T-helper 1 cell (primary cell): Measurements from ENCODE around the gene DESI2.
A peak's percentile ranks its signal among the peaks of the same experiment; 100 is the strongest.
"Not testable (repeated sequence)": the region's sequence is repeated elsewhere in the genome, so short reads cannot be mapped to it uniquely, and the experiment has no call there.

ENCODE experiments used
- DNase-seq, 5 donors: peaks; one replicate each; pipeline ENCODE4 v3.0.0-alpha.2; 2012 to 2020

Gene DESI2

GRCh38 chr1:244709076-244709475, 56.1 kb downstream of the DESI2 start:
- no peak for DNase-seq

- no peak for DNase-seq
These were observed 56.8 kb downstream of the DESI2 start for GRCh38 chr1:244709476-244710368.

DNA sequence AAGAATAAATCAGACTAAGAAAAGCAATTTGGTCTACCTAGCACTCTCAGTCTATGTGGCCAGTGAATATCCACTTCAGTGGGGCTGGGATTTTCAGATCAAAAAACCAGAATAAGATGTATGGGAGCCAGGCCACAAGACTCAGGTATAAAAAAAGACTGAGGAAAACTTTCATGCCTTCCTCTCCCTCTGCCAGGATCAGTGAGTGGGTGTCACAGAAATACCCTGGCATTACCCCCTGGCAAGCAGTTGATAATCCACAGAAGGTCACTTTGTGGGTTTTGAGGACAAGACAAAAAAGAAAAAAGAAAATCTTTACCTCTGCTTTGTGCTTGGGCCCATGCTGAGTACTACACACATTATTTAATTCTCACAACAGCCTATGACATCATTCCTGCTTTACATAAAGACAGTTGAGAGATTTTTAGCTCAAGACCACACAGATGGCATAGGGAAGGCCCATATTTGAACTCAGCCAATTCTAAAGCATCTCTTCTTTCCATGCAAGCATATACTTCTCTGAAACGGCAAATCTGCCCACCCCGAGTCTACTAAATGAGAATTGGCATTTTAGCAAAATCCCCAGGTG, 57.6 kb downstream of the DESI2 start:
- DNase-seq, result no peak

DNA sequence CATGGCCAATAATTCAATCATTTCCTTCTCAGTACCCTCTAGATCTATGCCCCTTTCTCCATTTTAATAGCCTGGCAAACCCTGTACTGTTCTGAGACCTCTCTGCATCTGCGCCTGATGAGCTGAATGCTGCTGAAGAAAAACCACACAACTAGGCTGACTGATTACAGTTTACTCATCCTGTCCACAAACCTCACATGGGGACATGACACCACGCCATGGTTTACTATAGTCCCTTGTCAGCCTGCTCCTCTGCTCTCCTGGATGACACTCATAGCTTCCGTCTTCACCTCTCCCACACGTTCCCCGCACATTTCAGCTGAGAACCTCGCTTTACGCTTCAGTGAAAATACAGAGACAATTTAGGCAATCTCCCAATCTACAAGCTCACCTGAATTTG, 59.7 kb downstream of the DESI2 start:
- DNase-seq, result no peak

- DNase-seq, result no peak
These were observed 60.4 kb downstream of the DESI2 start for GRCh38 chr1:244713332-244713731.

DNA sequence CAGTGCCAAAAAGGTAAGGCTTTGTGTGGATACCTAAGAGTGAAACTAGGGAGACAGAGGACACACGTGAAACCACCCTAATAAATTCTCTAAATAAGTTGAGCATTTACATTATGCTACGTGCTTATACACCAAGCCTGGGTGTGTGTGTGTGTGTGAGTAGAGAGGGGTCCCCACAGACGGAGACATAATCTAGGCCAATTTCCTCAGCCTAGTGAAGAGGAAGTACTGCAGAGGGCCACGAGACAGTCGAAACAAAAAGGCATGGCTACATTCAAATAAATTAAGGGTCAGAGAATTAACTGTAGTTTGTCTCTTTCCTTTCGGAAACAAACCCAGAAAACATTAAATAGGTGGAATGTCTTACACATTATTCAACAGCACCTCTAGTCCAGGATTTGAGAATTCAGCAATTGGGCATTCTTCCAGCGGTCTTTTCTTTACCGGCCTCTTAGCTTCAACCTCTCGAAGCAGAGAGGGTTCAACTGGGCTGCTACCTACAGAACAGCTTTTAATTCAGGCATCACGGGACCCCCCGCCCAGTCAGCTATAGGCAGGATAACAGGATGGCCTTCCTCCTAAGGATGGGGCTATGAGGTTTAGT, 75.0 kb downstream of the DESI2 start:
- DNase-seq, result no peak

DNA sequence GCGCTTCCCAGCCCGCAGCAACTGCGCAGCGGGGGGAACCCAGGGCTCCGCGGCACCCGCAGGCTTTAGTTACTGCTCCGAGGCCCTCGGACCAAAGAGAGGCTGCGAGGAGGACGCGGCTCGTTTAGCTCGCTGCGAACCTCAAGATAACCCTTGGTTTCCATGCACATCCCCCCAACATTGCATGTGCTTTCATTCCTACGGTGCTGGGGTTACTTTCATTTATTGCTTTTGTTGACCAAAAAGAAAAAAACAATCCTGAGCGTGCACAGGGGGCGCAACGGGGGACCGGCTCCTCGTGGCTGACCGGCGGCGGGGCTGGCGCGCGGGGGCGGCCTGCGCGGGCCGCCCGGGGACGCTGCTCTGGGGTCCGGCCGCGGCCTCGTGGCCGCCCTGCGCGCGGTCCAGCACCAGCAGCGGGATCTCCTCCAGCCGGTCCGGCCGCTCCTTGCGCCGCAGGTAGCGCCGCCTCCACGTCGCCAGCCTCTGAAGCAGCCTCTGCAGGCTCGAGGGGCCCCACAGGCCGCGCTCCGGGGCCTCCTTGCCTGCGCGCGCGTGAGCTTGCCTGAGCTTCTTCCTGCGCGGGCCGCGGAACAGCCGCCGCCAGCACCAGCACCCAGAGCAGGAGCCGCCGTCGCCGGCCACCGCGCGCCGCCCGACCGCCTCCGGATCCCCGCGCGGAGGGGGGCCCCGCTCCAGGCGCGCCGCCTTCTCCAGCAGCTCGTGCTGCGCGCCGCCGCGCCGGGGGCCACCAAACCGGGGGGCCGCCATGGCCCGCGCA, 77.4 kb downstream of the DESI2 start:
- DNase-seq, result peak in 3 of 5 donors; percentile 3 to 29 (median 5)

DNA sequence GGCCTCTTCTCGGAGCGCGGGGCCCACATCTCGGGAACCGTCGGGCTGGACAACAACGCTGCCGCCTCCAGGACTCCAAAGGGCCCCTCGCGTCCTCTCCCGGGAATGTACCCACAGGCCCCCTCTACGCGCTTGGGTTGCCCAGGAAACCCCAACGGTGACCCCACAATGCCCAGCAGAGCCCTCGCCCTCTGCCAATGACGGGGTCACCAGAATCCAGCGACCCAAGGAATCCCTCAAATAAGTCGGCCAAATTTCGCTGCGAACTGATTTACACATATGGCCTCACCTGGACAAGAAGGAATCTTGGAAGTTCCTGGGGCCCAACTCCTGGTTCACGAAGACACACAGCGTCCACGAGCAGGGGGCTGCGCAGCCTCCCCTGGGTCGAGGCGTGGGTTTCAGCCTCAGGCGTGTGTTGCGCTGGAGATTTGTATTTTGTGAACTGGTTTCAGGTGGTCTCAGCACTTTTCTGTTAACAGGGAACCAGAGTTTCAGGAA, 78.1 kb downstream of the DESI2 start:
- DNase-seq, result no peak

DNA sequence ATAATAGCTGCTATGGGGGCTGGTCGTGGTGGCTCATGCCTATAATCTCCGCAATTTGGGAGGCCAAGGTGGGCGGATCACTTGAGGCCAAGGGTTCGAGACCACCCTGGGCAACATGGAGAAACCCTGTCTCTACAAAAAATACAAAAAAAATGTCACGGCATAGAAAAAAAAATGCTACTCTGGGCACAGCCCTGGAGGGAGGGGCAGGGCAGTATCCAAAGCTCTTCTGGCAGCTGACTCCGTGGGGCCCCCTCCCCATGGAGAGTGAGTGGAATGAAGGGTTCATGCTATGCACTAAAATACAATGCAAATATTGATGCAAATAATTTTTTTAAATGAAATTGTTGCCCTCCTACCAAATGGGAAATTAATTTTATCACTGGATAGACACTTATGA, 78.7 kb downstream of the DESI2 start:
- DNase-seq, result no peak

GRCh38 chr1:244732851-244733450, 80.0 kb downstream of the DESI2 start:
- DNase-seq, result no peak

GRCh38 chr1:244735404-244735803, 82.5 kb downstream of the DESI2 start:
- DNase-seq, result no peak

DNA sequence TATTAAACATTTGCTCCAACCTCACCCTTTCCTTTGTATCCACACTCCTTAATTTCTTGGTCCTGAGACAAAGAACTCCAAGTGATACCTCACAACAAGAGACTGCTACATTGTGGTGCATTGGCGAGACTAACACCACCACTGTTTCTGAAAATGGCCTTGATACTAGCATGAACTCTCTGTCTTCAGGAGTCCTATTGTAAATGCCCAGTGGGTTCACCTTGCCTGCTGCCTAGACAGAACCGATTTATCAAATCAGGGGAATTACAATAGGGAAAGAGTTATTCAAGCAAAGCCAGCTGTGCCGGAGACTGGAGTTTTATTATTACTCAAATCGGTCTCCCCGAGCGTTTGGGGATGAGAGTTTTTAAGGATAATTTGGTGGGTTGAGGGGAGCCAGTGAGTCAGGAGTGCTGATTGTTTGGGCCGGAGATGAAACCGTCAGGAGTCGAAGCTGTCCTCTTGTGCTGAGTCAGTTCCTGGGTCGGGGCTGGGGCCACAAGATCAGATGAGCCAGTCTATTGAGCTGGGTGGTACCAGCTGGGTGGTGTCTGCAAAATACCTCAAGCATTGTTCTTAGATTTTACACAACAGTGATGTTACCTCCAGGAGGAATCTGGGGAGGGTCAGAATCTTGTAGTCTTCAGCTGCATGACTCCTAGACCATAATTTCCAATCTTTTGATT, 83.1 kb downstream of the DESI2 start:
- no peak for DNase-seq

DNA sequence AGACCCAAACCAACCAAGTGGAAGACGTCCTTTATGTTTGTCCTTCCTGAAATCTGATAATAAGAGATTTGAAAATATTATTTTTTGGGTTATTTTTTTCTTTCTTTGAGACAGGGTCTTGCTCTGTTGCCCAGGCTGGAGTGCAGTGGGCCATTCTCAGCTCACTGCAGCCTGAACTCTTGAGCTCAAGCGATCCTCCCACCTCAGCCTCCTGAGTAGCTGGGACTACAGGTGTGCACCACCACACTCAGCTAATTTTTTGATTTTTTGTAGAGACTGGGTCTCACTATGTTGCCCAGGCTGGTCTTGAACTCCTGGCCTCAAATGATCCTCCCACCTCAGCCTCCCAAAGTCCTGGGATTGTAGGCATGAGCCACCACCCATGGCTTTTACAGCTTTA, 86.2 kb downstream of the DESI2 start:
- DNase-seq, result not testable (repeated sequence)

- not testable (repeated sequence) for DNase-seq
These were observed 87.2 kb downstream of the DESI2 start for GRCh38 chr1:244740027-244740617.

GRCh38 chr1:244741692-244742091, 88.8 kb downstream of the DESI2 start:
- DNase-seq, result no peak

GRCh38 chr1:244749230-244750016, 96.5 kb downstream of the DESI2 start:
- no peak for DNase-seq

DNA sequence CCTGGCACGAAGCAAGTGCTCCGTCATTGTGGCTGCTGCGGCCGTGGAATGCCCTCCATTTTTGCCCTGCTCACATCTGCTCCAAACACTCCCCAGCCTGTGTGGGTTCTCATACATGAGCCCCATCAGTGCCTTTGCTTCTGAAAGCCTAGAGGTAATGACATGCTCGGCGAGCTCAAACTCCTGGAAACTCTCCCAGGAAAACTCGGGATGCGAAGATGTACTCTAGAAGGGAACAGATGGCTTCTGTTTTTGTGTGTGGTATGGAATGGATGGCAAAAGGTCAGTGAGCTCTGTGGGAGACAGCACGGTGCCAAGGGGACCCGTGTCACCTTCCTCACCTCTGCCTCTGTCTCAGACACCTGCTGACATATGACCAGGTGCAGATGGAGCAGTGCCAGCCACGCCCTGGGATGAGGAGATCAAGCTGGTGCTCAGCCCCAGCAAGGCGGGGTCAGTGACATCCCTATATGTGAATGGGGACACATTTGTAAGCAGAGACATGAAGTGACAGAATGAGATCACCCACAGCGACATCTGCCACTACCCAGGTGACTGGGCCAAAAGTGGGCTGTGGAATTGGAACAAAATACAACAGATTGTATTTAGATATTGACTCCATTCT, 98.5 kb downstream of the DESI2 start:
- DNase-seq, result no peak

DNA sequence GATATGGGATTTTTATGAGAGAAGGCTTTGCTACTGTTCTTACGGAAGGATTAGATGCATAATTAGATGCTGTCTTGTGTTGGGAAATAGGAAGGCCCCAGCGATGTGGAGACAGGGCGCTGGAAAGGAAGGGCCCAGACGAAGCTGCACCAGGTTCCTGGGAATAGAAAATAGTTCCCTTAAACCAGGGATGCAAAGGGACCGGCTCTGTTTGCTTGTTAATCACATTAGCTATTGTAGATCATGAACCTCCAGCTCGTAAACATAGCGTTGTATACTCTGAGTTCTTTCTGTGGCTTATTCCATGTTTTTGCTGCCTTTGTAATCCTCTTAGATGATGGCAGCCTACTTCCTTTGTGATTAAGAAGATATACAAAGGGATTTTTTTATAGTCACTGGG, 102.7 kb downstream of the DESI2 start:
- no peak for DNase-seq

- no peak for DNase-seq
These were observed 104.4 kb downstream of the DESI2 start for GRCh38 chr1:244757091-244757939.
